ENCODE data around the gene ZDHHC8. TPM values are rescaled to one million over a fixed set of nuclear protein-coding genes. Genes with fewer than 3 reads are reported as not detected.

The ZDHHC8 gene
- total and polyA plus RNA-seq, 2 donors (not counting 1 experiment from before 2014, with no cell fraction given) = 94.4 to 96.9 TPM

DNA sequence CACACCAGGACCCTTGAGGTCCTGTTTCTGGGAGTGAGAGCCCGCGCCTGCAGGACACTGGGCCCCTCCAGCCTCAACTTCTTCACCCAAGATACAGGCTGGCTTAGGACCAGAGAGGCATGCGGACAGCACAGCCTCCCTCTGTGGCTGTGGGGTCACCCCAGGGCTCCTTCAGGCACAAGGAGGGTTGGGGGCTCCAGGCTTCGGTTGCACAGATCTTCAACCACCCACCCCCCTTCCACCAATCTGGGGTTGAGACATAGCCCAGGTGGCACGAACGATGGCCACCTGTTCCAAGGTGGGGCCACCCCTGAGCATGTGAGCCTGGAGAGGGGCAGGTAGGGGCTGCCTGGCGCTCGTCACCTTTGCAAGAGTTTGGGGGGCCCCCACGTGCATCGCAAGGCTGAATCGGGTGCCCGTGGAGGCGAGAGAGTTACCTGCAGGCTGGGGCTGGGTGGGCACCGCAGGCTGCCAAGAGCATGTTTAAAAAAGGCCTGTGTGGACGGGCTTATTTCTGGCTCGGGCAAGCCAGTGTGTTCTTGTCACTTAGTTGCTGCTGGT lies 1.2 kb downstream of the ZDHHC8 start:
- no peaks in the 10 kb centered on the region for H3K27me3 Mint-ChIP-seq
- peak overlapping the region; percentile 96 for H3K4me2 ChIP-seq (replicated peaks; ENCODE audit: low read depth, low read length, poor library complexity, severe bottlenecking)
- H4K20me1 ChIP-seq (ENCODE audit: control insufficient read depth, insufficient read depth, low read length, poor library complexity, severe bottlenecking) = peaks cover 55% of the 10 kb centered on the region
- peaks cover 14 to 48% of the 10 kb centered on the region in 2 donors for H3K4me1 ChIP-seq (ENCODE audit: control insufficient read depth in 2 of 2, insufficient read depth in 2 of 2, low read length in 2 of 2)
- H3K27ac ChIP-seq (ENCODE audit: low read length in 2 of 2) = peak overlapping the region in 1 of 2 donors; percentile 49
- no peaks in the 10 kb centered on the region for H3K9me3 ChIP-seq (ENCODE audit: control extremely low read depth in 1 of 3, control insufficient read depth in 2 of 3, insufficient read depth in 1 of 3, low read length in 2 of 3)
- H3K27me3 ChIP-seq (replicated peaks in 1 of 4; ENCODE audit: control extremely low read depth in 1 of 4, control insufficient read depth in 3 of 4, insufficient read depth in 4 of 4, low read length in 3 of 4) = no peaks in the 10 kb centered on the region
- H2AFZ ChIP-seq (ENCODE audit: insufficient read depth, low read depth, low read length, poor library complexity, severe bottlenecking) = peak overlapping the region; percentile 70
- H3K4me3 ChIP-seq (ENCODE audit: control extremely low read depth in 1 of 5, extremely low read depth in 1 of 5, insufficient read depth in 1 of 5, low read depth in 2 of 5, low read length in 4 of 5) = peak overlapping the region in 4 of 5 experiments; percentile 59 to 73 (median 66)
- H3K4me3 Mint-ChIP-seq = peak overlapping the region; percentile 74
- peak overlapping the region; percentile 63 for H3K27ac Mint-ChIP-seq
- no peak for DNase-seq
- 88% methylated on average over 13 of the region's 16 CpGs for WGBS (ENCODE audit: insufficient coverage)
- peaks cover 33% of the 10 kb centered on the region for H3K4me1 Mint-ChIP-seq
- TF ChIP-seq, protein P1, sequence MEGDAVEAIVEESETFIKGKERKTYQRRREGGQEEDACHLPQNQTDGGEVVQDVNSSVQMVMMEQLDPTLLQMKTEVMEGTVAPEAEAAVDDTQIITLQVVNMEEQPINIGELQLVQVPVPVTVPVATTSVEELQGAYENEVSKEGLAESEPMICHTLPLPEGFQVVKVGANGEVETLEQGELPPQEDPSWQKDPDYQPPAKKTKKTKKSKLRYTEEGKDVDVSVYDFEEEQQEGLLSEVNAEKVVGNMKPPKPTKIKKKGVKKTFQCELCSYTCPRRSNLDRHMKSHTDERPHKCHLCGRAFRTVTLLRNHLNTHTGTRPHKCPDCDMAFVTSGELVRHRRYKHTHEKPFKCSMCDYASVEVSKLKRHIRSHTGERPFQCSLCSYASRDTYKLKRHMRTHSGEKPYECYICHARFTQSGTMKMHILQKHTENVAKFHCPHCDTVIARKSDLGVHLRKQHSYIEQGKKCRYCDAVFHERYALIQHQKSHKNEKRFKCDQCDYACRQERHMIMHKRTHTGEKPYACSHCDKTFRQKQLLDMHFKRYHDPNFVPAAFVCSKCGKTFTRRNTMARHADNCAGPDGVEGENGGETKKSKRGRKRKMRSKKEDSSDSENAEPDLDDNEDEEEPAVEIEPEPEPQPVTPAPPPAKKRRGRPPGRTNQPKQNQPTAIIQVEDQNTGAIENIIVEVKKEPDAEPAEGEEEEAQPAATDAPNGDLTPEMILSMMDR (IDR thresholded peaks at IDR 0.05) = no peak
- TF ChIP-seq EZH2 (IDR thresholded peaks at IDR 0.05; ENCODE audit: borderline replicate concordance, insufficient read depth, low read depth, low read length, poor library complexity, severe bottlenecking) = no peak
- H3K79me2 ChIP-seq (ENCODE audit: control insufficient read depth, insufficient read depth, low read length) = peaks cover 42% of the 10 kb centered on the region
- peak overlapping the region; percentile 75 for H3K9ac ChIP-seq (ENCODE audit: low read length)
- no peaks in the 10 kb centered on the region for H3K36me3 ChIP-seq (replicated peaks in 1 of 2; ENCODE audit: control extremely low read depth in 1 of 2, control insufficient read depth in 1 of 2, extremely low read depth in 1 of 2, insufficient read depth in 2 of 2, low read length in 1 of 2)
- no peaks in the 10 kb centered on the region for H3K9me3 Mint-ChIP-seq (ENCODE audit: insufficient read depth)
- POLR2A ChIA-PET = no interaction called here
- no peak for ATAC-seq (ENCODE audit: low read depth)
- CTCF ChIA-PET = no interaction called here
- intact Hi-C loops (cut with micrococcal nuclease) = loop anchor here (5.0 kb wide), 2 partner anchors 160 to 375 kb away; partner anchors contain the start of gene MED15

DNA sequence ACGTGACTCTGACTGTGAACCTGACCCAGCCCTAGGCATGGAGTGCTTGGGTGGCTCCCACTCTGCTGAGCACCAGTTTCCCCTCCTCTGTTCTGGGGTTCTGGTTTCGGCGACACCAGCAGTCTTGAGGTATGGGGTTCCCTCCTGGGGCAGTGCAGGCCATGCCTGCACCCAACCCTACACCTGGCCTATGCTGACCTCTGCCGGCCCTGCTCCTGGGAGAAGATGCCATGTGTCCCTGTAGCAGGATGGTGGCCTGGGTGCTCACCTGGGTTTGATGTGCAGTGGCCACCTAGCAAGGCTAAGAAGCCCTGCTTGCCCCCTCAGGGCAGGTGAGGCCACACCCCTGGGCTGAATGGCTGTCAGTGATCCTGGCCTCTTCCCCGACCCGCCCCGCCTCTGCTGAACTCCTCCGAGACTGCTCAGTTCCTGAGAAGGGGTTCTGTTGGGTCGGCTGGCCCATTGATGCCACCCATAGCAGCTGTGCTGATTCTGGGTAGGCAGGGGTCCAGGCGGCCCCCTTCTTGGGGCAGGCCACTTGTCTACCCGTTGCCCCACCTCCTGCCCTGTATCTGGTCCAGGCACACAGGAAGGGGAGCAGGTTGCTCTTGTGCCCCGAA lies 2.4 kb downstream of the ZDHHC8 start:
- H3K36me3 ChIP-seq (replicated peaks in 1 of 2; ENCODE audit: control extremely low read depth in 1 of 2, control insufficient read depth in 1 of 2, extremely low read depth in 1 of 2, insufficient read depth in 2 of 2, low read length in 1 of 2) = no peaks in the 10 kb centered on the region
- Mint-ChIP-seq H3K27me3 (no peaks in the 10 kb centered on the region), H3K9me3 (ENCODE audit: insufficient read depth) (no peaks in the 10 kb centered on the region), H3K4me1 (peaks cover 39% of the 10 kb centered on the region), H3K4me3 (peak overlapping the region; percentile 65), H3K27ac (no peak overlapping the region)
- no peak overlapping the region for H2AFZ ChIP-seq (ENCODE audit: insufficient read depth, low read depth, low read length, poor library complexity, severe bottlenecking)
- H3K27ac ChIP-seq (ENCODE audit: low read length in 2 of 2) = no peak overlapping the region
- H3K9ac ChIP-seq (ENCODE audit: low read length) = no peak overlapping the region
- intact Hi-C loops (cut with micrococcal nuclease) = loop anchor here (5.0 kb wide), 2 partner anchors 162 to 373 kb away; partner anchors contain the start of gene MED15
- H3K4me2 ChIP-seq (replicated peaks; ENCODE audit: low read depth, low read length, poor library complexity, severe bottlenecking) = peak overlapping the region; percentile 8
- H4K20me1 ChIP-seq (ENCODE audit: control insufficient read depth, insufficient read depth, low read length, poor library complexity, severe bottlenecking) = peaks cover 64% of the 10 kb centered on the region
- ChIA-PET POLR2A (no interaction called here), CTCF (no interaction called here)
- TF ChIP-seq, protein P1 (IDR thresholded peaks at IDR 0.05) = no peak
- TF ChIP-seq EZH2 (IDR thresholded peaks at IDR 0.05; ENCODE audit: borderline replicate concordance, insufficient read depth, low read depth, low read length, poor library complexity, severe bottlenecking) = no peak
- H3K79me2 ChIP-seq (ENCODE audit: control insufficient read depth, insufficient read depth, low read length) = peaks cover 46% of the 10 kb centered on the region
- no peak overlapping the region for H3K4me3 ChIP-seq (ENCODE audit: control extremely low read depth in 1 of 5, extremely low read depth in 1 of 5, insufficient read depth in 1 of 5, low read depth in 2 of 5, low read length in 4 of 5)
- H3K9me3 ChIP-seq (ENCODE audit: control extremely low read depth in 1 of 3, control insufficient read depth in 2 of 3, insufficient read depth in 1 of 3, low read length in 2 of 3) = no peaks in the 10 kb centered on the region
- DNase-seq (no peak), ATAC-seq (ENCODE audit: low read depth) (no peak)
- H3K4me1 ChIP-seq (ENCODE audit: control insufficient read depth in 2 of 2, insufficient read depth in 2 of 2, low read length in 2 of 2) = peaks cover 14 to 51% of the 10 kb centered on the region in 2 donors
- H3K27me3 ChIP-seq (replicated peaks in 1 of 4; ENCODE audit: control extremely low read depth in 1 of 4, control insufficient read depth in 3 of 4, insufficient read depth in 4 of 4, low read length in 3 of 4) = no peaks in the 10 kb centered on the region
- 92% methylated on average over 10 of the region's 12 CpGs for WGBS (ENCODE audit: insufficient coverage)

Data from B cell (primary cell).